ENCODE results near the gene SERINC2. TPM values are rescaled to one million over a fixed set of nuclear protein-coding genes. Genes with fewer than 3 reads are reported as not detected.

SERINC2 gene
- total RNA-seq, 1 experiment from 2014 or later = 26.0 TPM

GRCh38 chr1:31373056-31373896 lies 39.7 kb upstream of the SERINC2 start, which contains the start of gene FABP3:
Gene FABP3 (minus strand): TSS chr1:31373076. CDS start chr1:31373014, 62 bp downstream.
- peak within 1 kb of the TSS; percentile 70 for H3K4me3 Mint-ChIP-seq
- peaks cover 4% of the 10 kb centered on the region for H3K27me3 Mint-ChIP-seq (ENCODE audit: low read depth)
- peak within 1 kb of the TSS; percentile 94 for H3K27ac Mint-ChIP-seq
- H3K9me3 Mint-ChIP-seq = no peaks in the 10 kb centered on the region
- ATAC-seq = peak; percentile 72
- ChIA-PET POLR2A (interaction anchor here (0.6 to 2.1 kb wide), 19 partner anchors 11 to 881 kb away, joined by 3 to 15 read pairs (median 3); partner anchors contain the start of genes PEF1, SERINC2, SNRNP40 and ZCCHC17), CTCF (interaction anchor here (0.5 to 5.8 kb wide), 15 partner anchors 10 to 603 kb away, joined by 3 to 85 read pairs (median 5); no protein-coding TSS in a partner anchor)
- peaks cover 52% of the 10 kb centered on the region for H3K4me1 Mint-ChIP-seq
- peak; percentile 95 for DNase-seq (ENCODE audit: low spot score)
- no peaks in the 10 kb centered on the region; the same call in 1 of the 2 replicates for H3K36me3 Mint-ChIP-seq
- TF ChIP-seq USF1 (CRISPR knock-in tag; IDR thresholded peaks at IDR 0.05) (peak; percentile 18; the same call in 1 of the 2 replicates), E2F5 (CRISPR knock-in tag; IDR thresholded peaks at IDR 0.05) (peak; percentile 37; the same call in 1 of the 2 replicates), AFF4 (CRISPR knock-in tag; IDR thresholded peaks at IDR 0.05; ENCODE audit: borderline replicate concordance) (0 out of 2 replicates have a peak, but pooled peaks have one; percentile 51), ZNF317 (CRISPR knock-in tag; IDR thresholded peaks at IDR 0.05; ENCODE audit: borderline replicate concordance, low read depth) (no peak), E2F1 (CRISPR knock-in tag; IDR thresholded peaks at IDR 0.05) (peak; percentile 59; the same call in 1 of the 2 replicates), MLX (CRISPR knock-in tag; IDR thresholded peaks at IDR 0.05) (0 out of 2 replicates have a peak, but pooled peaks have one; percentile 17), TP53 (CRISPR knock-in tag; IDR thresholded peaks at IDR 0.05) (0 out of 2 replicates have a peak, but pooled peaks have one; percentile 39), PRRX2 (CRISPR knock-in tag; IDR thresholded peaks at IDR 0.05) (0 out of 2 replicates have a peak, but pooled peaks have one; percentile 72), MAX (CRISPR knock-in tag; IDR thresholded peaks at IDR 0.05) (peak; percentile 70), ZNF232 (CRISPR knock-in tag; IDR thresholded peaks at IDR 0.05) (0 out of 2 replicates have a peak, but pooled peaks have one; percentile 11), TEAD1 (CRISPR knock-in tag; IDR thresholded peaks at IDR 0.05) (peak; percentile 93; the same call in 1 of the 2 replicates), SP1 (CRISPR knock-in tag; conservative IDR thresholded peaks at IDR 0.05) (no peak), CREM (CRISPR knock-in tag; IDR thresholded peaks at IDR 0.05) (0 out of 2 replicates have a peak, but pooled peaks have one; percentile 18), ZNF121 (CRISPR knock-in tag; IDR thresholded peaks at IDR 0.05) (no peak), FOXP4 (CRISPR knock-in tag; IDR thresholded peaks at IDR 0.05) (0 out of 2 replicates have a peak, but pooled peaks have one; percentile 41), NFATC4 (CRISPR knock-in tag; IDR thresholded peaks at IDR 0.05) (no peak), GRHL2 (CRISPR knock-in tag; IDR thresholded peaks at IDR 0.05; ENCODE audit: insufficient replicate concordance, severe bottlenecking) (no peak), IRF1 (CRISPR knock-in tag; IDR thresholded peaks at IDR 0.05) (0 out of 2 replicates have a peak, but pooled peaks have one; percentile 14), CREB1 (CRISPR knock-in tag; IDR thresholded peaks at IDR 0.05) (no peak), USF2 (CRISPR knock-in tag; IDR thresholded peaks at IDR 0.05) (peak; percentile 64; the same call in 1 of the 2 replicates), ETV6 (CRISPR knock-in tag; IDR thresholded peaks at IDR 0.05) (peak; percentile 79; the same call in 1 of the 2 replicates), NFYB (CRISPR knock-in tag; conservative IDR thresholded peaks at IDR 0.05; ENCODE audit: low read depth) (0 out of 2 replicates have a peak, but pooled peaks have one; percentile 10)
